Uterus (tissue), 4 donors: ENCODE results near the gene DDX28. TPM values are rescaled to one million over a fixed set of nuclear protein-coding genes. Genes with fewer than 3 reads are reported as not detected.

Source experiments
- DNase-seq, 2 donors: peaks; one replicate each; pipeline ENCODE4 v3.0.0-alpha.2; 2019 to 2020
- H3K27ac ChIP-seq, 2 donors: fragments of 200-600 bp; sonication (generic); 1 replicate in 1 of 2; 2 replicates in 1 of 2; pipeline ENCODE4 v1.5.1; 2016 to 2018
- H3K27me3 ChIP-seq, 2 donors: fragments of 200-600 bp; sonication (generic); one replicate each; pipeline ENCODE4 v1.5.1; 2018 to 2019; ENCODE audit warnings: control low read depth in 1 of 2
- H3K36me3 ChIP-seq, 2 donors: fragments of 200-600 bp; sonication (generic); one replicate each; pipeline ENCODE4 v1.5.1; 2019; ENCODE audit warnings: control low read depth in 1 of 2
- H3K4me1 ChIP-seq, 2 donors: fragments of 200-600 bp; sonication (generic); one replicate each; pipeline ENCODE4 v1.5.1; 2018 to 2019; ENCODE audit warnings: control low read depth in 1 of 2
- H3K4me3 ChIP-seq, 2 donors: fragments of 200-600 bp; sonication (generic); 1 replicate in 1 of 2; 2 replicates in 1 of 2; pipeline ENCODE4 v1.5.1; 2018 to 2019; ENCODE audit warnings: mild to moderate bottlenecking in 1 of 2
- H3K9me3 ChIP-seq, 2 donors: fragments of 200-600 bp; sonication (generic); one replicate each; pipeline ENCODE4 v1.5.1; 2019; ENCODE audit warnings: control low read depth in 1 of 2
- CTCF ChIP-seq, 4 experiments: fragments of 200-600 bp in 2 of 4; fragments of 450-650 bp in 2 of 4; sonication (generic) in 2 of 4; IDR thresholded peaks; one replicate each; pipeline ENCODE4 v1.5.1; 2016 to 2019; ENCODE audit warnings: antibody characterized with exemption in 4 of 4, mild to moderate bottlenecking in 2 of 4, moderate library complexity in 1 of 4
- POLR2A ChIP-seq, 2 donors: fragments of 450-650 bp; IDR thresholded peaks; one replicate each; pipeline ENCODE4 v1.6.1; 2016; ENCODE audit warnings: antibody characterized with exemption in 2 of 2, mild to moderate bottlenecking in 1 of 2, moderate library complexity in 1 of 2
- intact Hi-C: fragments of 100-400 bp; cut with DNase I; formaldehyde crosslinking; loops from one replicate; pipeline ENCODE4 v1.15.1; 2023; ENCODE audit warnings: low total_unique reads
- small RNA-seq: library from RNA; depleted of rRNA; stranded (forward); fragments of <200 nt; gene quantifications from one replicate; pipeline ENCODE3, GENCODE V24; 2016
- total RNA-seq, 4 donors: library from RNA; depleted of rRNA in 3 of 4; stranded (reverse); fragments of >200 nt in 3 of 4; gene quantifications; one replicate each; pipeline versions ENCODE4 v1.1.0 to v1.2.4, GENCODE V29; 2014 to 2023
- donor health status: DM: yes; HTN: yes; CAD: no.

Gene DDX28
- total RNA-seq, 4 donors from 2014 or later, result 2.9 to 14.1 (median 11.8) TPM

GRCh38 chr16:67971111-67971510, 51.9 kb downstream of the DDX28 start:
- Histone ChIP-seq H3K27ac (no peak overlapping the region), H3K4me3 (no peak overlapping the region), H3K9me3 (no peaks in the 10 kb centered on the region), H3K4me1 (peaks cover 2 to 9% of the 10 kb centered on the region in 2 donors), H3K36me3 (no peaks in the 10 kb centered on the region), H3K27me3 (no peaks in the 10 kb centered on the region)
- intact Hi-C loops, result no loop called here
- no peak for DNase-seq
- TF ChIP-seq POLR2A (IDR thresholded peaks at IDR 0.05) (no peak), CTCF (IDR thresholded peaks at IDR 0.05) (no peak)

Small RNAs within 50 kb of the gene (small RNA-seq; reads per million reads assigned to genes)
- not detected for gene RNU6-359P

Other genes with a start within 250 kb of the DDX28 start
- gene RANBP10, start 216.7 kb downstream of the DDX28 start, total RNA-seq, result 10 to 100 TPM in 1 of 4 donors, 1 to 10 TPM in 3; 4.9 to 22.7 (median 8.5) TPM
- 1 to 10 TPM; 2.7 to 4.9 (median 3.6) TPM for gene TSNAXIP1, start 216.3 kb downstream of the DDX28 start, total RNA-seq
- gene THAP11, start 180.9 kb downstream of the DDX28 start, total RNA-seq, result 100 to 1,000 TPM in 1 of 4 donors, 10 to 100 TPM in 3; 43.3 to 105 (median 57.6) TPM
- 10 to 100 TPM; 43.8 to 76.1 (median 65.4) TPM for gene NUTF2, start 176.3 kb downstream of the DDX28 start, total RNA-seq
- gene CENPT, start 175.5 kb downstream of the DDX28 start, total RNA-seq, result 10 to 100 TPM; 29.4 to 70.2 (median 52.8) TPM
- gene EDC4, start 150.2 kb downstream of the DDX28 start, total RNA-seq, result 10 to 100 TPM; 19.4 to 63.7 (median 50.7) TPM
- gene NRN1L, start 138.3 kb downstream of the DDX28 start, total RNA-seq, result 1 to 10 TPM in 1 of 4 donors, not detected in 3; 2.1 TPM
- gene PSKH1, start 130.0 kb downstream of the DDX28 start, total RNA-seq, result 10 to 100 TPM in 3 of 4 donors, 1 to 10 TPM in 1; 3.1 to 34.3 (median 24.5) TPM
- gene CTRL, start 91.4 kb downstream of the DDX28 start, total RNA-seq, result 1 to 10 TPM in 1 of 4 donors, not detected in 3; 1.0 TPM
- gene PSMB10, start 86.4 kb downstream of the DDX28 start, total RNA-seq, result 10 to 100 TPM in 3 of 4 donors, 1 to 10 TPM in 1; 9.5 to 30.7 (median 15.3) TPM
- gene LCAT, start 79.1 kb downstream of the DDX28 start, total RNA-seq, result 10 to 100 TPM; 11.0 to 75.2 (median 12.4) TPM
- gene SLC12A4, start 54.6 kb downstream of the DDX28 start, total RNA-seq, result 100 to 1,000 TPM in 1 of 4 donors, 10 to 100 TPM in 3; 25.6 to 137 (median 62.3) TPM
- gene DPEP3, start 42.7 kb downstream of the DDX28 start, total RNA-seq, result under 1 TPM in 1 of 4 donors, not detected in 3; 0.14 TPM
- gene DPEP2, start 23.7 kb downstream of the DDX28 start, total RNA-seq, result 1 to 10 TPM in 1 of 4 donors, under 1 TPM in 2, not detected in 1; 0.77 to 2.3 (median 0.83) TPM
- not detected for gene DPEP2NB, start 7.3 kb downstream of the DDX28 start, total RNA-seq
- gene DUS2, start 52 bp upstream of the DDX28 start, total RNA-seq, result 10 to 100 TPM in 1 of 4 donors, 1 to 10 TPM in 3; 2.0 to 18.4 (median 5.6) TPM
- 10 to 100 TPM; 22.6 to 74.0 (median 48.4) TPM for gene NFATC3, start 62.1 kb upstream of the DDX28 start, total RNA-seq
- 1 to 10 TPM in 1 of 4 donors, under 1 TPM in 3; 0.26 to 5.3 (median 0.50) TPM for gene ESRP2, start 212.9 kb upstream of the DDX28 start, total RNA-seq
- gene PLA2G15, start 222.1 kb upstream of the DDX28 start, total RNA-seq, result 10 to 100 TPM in 2 of 4 donors, 1 to 10 TPM in 1, under 1 TPM in 1; 0.51 to 22.3 (median 7.9) TPM
- gene SLC7A6, start 241.3 kb upstream of the DDX28 start, total RNA-seq, result 10 to 100 TPM in 2 of 4 donors, 1 to 10 TPM in 2; 6.8 to 40.0 (median 19.6) TPM